ENCODE results near the gene SUMF1.

Gene SUMF1

GRCh38 chr3:4320096-4320911 is 146.8 kb downstream of the SUMF1 start:
- peaks cover 26% of the 10 kb centered on the region for H3K36me3 ChIP-seq (ENCODE audit: control insufficient read depth, insufficient read depth, low read length)
- no peak overlapping the region for H3K27ac ChIP-seq (ENCODE audit: low read depth, low read length, severe bottlenecking)
- no peaks in the 10 kb centered on the region for H3K9me3 ChIP-seq (ENCODE audit: control insufficient read depth, low read length)
- H3K4me3 ChIP-seq (ENCODE audit: extremely low read depth, insufficient read depth, low read length, poor library complexity, severe bottlenecking): no peak overlapping the region
- H3K4me1 ChIP-seq (ENCODE audit: control insufficient read depth, insufficient read depth, low read length, poor library complexity, severe bottlenecking): no peaks in the 10 kb centered on the region

GRCh38 chr3:4314688-4315087 is 152.4 kb downstream of the SUMF1 start:
- Histone ChIP-seq H3K4me1 (ENCODE audit: control insufficient read depth, insufficient read depth, low read length, poor library complexity, severe bottlenecking) (peaks cover 4% of the 10 kb centered on the region), H3K4me3 (ENCODE audit: extremely low read depth, insufficient read depth, low read length, poor library complexity, severe bottlenecking) (no peak overlapping the region), H3K36me3 (ENCODE audit: control insufficient read depth, insufficient read depth, low read length) (peaks cover 50% of the 10 kb centered on the region), H3K9me3 (ENCODE audit: control insufficient read depth, low read length) (no peaks in the 10 kb centered on the region), H3K27ac (ENCODE audit: low read depth, low read length, severe bottlenecking) (no peak overlapping the region)
- WGBS, 2 experiments (ENCODE audit: insufficient coverage in 2 of 2): no CpG with 5 or more reads among the region's 4 CpGs

GRCh38 chr3:4313606-4314293 is 153.3 kb downstream of the SUMF1 start:
- Histone ChIP-seq H3K9me3 (ENCODE audit: control insufficient read depth, low read length) (no peaks in the 10 kb centered on the region), H3K4me1 (ENCODE audit: control insufficient read depth, insufficient read depth, low read length, poor library complexity, severe bottlenecking) (peaks cover 4% of the 10 kb centered on the region), H3K27ac (ENCODE audit: low read depth, low read length, severe bottlenecking) (no peak overlapping the region), H3K36me3 (ENCODE audit: control insufficient read depth, insufficient read depth, low read length) (peaks cover 53% of the 10 kb centered on the region), H3K4me3 (ENCODE audit: extremely low read depth, insufficient read depth, low read length, poor library complexity, severe bottlenecking) (no peak overlapping the region)
- WGBS, 2 experiments (ENCODE audit: insufficient coverage in 2 of 2): 86 to 96% methylated on average over 3 to 4 of the region's 4 CpGs

GRCh38 chr3:4311496-4311895 is 155.6 kb downstream of the SUMF1 start:
- Histone ChIP-seq H3K9me3 (ENCODE audit: control insufficient read depth, low read length) (no peaks in the 10 kb centered on the region), H3K4me3 (ENCODE audit: extremely low read depth, insufficient read depth, low read length, poor library complexity, severe bottlenecking) (no peak overlapping the region), H3K4me1 (ENCODE audit: control insufficient read depth, insufficient read depth, low read length, poor library complexity, severe bottlenecking) (peaks cover 4% of the 10 kb centered on the region), H3K36me3 (ENCODE audit: control insufficient read depth, insufficient read depth, low read length) (peaks cover 55% of the 10 kb centered on the region), H3K27ac (ENCODE audit: low read depth, low read length, severe bottlenecking) (no peak overlapping the region)

All from mesodermal cell (in vitro differentiated cells).